Erythroblast (primary cell): ENCODE results near the gene ST3GAL6.

Source experiments
- GATA1 ChIP-seq: IDR thresholded peaks from 2 replicates; pipeline ENCODE4 v1.6.1; 2011; ENCODE audit warnings: low read depth, mild to moderate bottlenecking, control low read depth, low read length, moderate library complexity
- POLR2A ChIP-seq: IDR thresholded peaks from 2 replicates; pipeline ENCODE4 v1.6.1; 2011; ENCODE audit warnings: mild to moderate bottlenecking, low read length

DNA sequence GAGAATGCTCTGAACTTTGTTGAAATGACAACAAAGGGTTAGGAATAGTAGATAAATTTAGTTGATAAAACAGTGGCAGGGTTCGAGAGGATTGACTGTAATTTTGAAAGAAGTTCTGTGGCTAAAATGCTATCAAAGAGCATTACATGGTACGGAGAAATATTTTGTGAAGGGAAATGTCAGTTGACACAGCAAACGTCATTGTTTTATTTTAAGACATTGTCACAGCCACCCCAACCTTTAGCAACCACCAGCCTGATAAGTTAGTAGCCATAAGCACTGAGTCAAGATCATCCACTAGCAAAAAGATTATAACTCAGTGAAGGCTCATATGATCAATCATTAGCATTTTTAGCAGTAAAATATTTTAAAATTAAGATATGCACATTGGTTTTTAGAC is 8.7 kb upstream of the ST3GAL6 start:
- TF ChIP-seq POLR2A (no peak), GATA1 (no peak)
